Cortex of kidney (tissue), 1 donor: ENCODE data around the gene KRT26.

Experiments used
- DNase-seq: peaks from one replicate; lab custom pipeline; 2025; lab: John Stamatoyannopoulos, UW

Gene KRT26

DNA sequence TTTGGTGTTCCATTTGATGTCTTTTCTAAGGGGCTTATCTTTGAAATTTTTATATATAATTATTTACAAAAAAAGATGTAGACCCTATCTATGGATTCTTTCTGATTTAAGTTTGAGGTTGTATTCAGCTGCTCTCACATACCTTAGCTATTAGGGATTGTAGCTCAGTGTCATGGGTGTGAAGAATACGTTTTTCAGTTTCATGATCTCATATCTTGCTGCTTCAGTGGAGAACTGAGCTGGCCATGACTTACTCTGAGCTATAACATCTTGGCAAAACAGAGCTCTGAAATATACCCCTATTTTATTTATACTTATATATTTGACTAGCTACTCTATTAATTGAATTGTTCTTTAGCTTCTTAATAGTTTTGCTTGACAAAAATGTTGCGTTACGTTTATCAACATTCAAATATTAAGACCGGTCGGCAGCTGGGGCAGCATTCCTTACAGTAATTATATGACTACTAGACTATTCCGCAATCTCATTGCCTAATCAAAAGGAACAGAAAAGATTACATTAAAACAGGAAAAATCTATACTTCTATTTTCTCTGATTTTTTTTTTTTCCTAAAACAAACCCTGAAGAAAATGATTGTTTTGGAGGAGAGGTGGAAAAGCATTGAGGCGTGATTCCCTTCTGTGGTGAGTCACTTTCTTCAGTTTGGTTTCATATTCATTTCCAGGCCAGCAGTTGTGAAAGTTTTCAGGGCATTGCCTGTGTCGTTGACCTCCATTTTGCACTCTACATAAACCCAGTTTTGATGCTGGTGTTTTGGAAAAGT lies 44.4 kb downstream of the KRT26 start:
- DNase-seq = no peak

GRCh38 chr17:40726919-40727318 lies 45.1 kb downstream of the KRT26 start:
- no peak for DNase-seq

DNA sequence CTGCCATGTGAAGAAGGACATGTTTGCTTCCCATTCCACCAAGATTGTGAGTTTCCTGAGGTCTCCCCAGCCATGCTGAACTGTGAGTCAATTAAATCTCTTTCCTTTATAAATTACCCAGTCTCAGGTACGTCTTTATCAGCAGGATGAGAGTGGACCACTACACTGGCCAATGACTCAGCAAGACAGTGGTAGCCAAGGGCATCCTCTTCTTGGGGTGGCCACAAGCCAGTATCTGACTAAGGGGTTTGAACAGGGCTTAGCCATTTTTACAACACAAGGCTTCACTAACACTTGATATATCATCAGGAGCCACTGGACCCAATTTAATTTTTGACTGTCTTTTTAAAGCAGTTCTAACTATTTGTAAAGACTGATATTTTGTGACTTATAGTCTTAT lies 47.3 kb downstream of the KRT26 start:
- DNase-seq = no peak

DNA sequence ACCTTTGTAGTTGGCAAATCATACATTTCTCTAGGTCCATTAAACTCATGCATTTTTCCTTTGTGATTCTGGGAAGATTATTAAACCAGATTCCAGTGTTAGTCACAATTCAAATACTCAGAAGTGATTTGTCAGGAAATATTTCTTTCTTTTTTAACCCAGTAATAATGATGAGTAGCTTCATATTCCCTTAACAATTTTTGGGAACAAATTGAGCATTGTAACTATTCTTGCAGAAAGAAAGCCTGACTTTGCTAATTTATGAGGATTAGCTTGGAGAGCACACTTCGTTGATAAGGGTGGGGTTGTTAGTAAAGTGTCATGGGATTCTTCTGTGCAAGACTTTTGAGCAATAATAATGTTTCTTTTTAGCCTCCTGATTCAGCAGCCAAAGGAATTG lies 49.8 kb downstream of the KRT26 start:
- DNase-seq = no peak

DNA sequence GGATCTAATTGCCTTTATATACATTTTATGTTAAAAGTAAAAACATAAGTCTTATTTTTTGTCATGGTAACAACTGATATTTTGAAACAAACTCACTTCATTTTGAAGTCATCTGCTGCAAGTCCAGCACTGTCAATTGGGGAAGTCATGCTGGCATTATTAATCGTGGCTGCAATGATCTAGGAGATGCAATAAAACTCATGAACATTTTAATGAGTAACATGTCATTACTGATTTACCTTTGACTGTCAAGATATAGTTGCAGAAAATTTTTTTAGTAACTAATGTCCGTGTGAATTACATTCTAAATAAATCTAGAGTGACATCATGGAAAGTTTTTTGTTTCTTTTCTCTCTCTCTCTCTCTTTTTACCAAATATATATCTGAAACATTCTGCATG lies 51.1 kb downstream of the KRT26 start:
- DNase-seq = no peak

DNA sequence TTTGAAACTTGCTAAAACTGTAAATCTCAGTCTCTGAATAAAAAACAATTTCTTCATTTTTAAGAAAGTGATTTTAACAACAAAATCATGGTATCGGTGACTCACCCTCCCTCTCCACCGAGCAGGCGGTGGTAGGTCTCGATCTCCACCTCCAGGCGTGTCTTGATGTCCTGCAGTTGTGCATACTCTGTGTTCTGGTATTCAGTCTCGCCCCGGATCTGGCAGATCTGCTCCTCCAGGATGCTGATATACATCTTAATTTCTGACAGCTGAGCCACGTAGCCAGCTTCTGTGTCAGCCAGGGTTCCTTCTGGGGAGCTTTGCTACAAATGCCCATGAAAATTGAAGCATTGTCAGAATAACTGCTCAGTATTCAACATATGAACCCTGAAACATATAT lies 53.1 kb downstream of the KRT26 start:
- no peak for DNase-seq

DNA sequence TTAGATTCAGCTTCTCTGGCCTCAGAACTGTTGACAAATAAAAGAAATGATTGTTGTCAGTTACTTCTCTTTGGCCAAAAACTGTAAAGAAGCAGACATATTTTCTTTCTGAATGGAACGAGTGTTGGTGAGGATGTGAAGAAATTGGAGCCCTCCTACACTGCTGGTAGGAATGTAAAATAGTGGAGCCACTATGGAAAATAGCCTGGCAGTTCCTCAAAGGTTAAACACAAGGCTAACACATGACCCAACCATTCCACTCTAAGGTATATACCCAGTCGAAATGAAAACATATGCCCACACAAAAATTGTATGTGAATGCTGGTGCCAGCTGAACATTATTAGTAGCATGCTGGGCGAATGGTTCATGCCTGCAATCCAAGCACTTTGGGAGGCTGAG lies 54.2 kb downstream of the KRT26 start:
- no peak for DNase-seq
